Left kidney (tissue), 2 donors: ENCODE data around the gene NRXN2. TPM values are rescaled to one million over a fixed set of nuclear protein-coding genes. Genes with fewer than 3 reads are reported as not detected.

Experiments used
- DNase-seq: peaks from one replicate; pipeline ENCODE4 v3.0.0-alpha.2; 2013
- polyA plus RNA-seq: library from polyadenylated mRNA; unstranded; fragments of 120-200 nt; gene quantifications from one replicate; pipeline ENCODE4 v1.2.1, GENCODE V29; 2013; ENCODE audit not compliant: insufficient read length

Gene NRXN2
- polyA plus RNA-seq, 1 donor, result 14.9 TPM

GRCh38 chr11:64722141-64723065, 594 bp downstream of the NRXN2 start:
- no peak for DNase-seq

- DNase-seq, result no peak
These were observed 1.7 kb downstream of the NRXN2 start for GRCh38 chr11:64721359-64721699.

- no peak for DNase-seq
These were observed 2.2 kb downstream of the NRXN2 start for GRCh38 chr11:64720640-64721358.

- DNase-seq, result no peak
These were observed 2.8 kb downstream of the NRXN2 start for GRCh38 chr11:64720167-64720566.

GRCh38 chr11:64719406-64719805, 3.6 kb downstream of the NRXN2 start:
- no peak for DNase-seq

- DNase-seq, result no peak
These were observed 4.2 kb downstream of the NRXN2 start for GRCh38 chr11:64718780-64719124.

- DNase-seq, result no peak
These were observed 4.8 kb downstream of the NRXN2 start for GRCh38 chr11:64718084-64718779.

- no peak for DNase-seq
These were observed 5.8 kb downstream of the NRXN2 start for GRCh38 chr11:64717268-64717578.

GRCh38 chr11:64716473-64717267, 6.3 kb downstream of the NRXN2 start:
- DNase-seq, result no peak

- DNase-seq, result no peak
These were observed 7.1 kb downstream of the NRXN2 start for GRCh38 chr11:64715756-64716472.

- DNase-seq, result no peak
These were observed 7.9 kb downstream of the NRXN2 start for GRCh38 chr11:64715110-64715509.

GRCh38 chr11:64714666-64715065, 8.3 kb downstream of the NRXN2 start:
- no peak for DNase-seq

GRCh38 chr11:64713781-64714363, 9.1 kb downstream of the NRXN2 start:
- DNase-seq, result no peak

- DNase-seq, result no peak
These were observed 9.8 kb downstream of the NRXN2 start for GRCh38 chr11:64713016-64713707.

GRCh38 chr11:64712430-64713015, 10.5 kb downstream of the NRXN2 start:
- DNase-seq, result no peak

GRCh38 chr11:64711956-64712362, 11.0 kb downstream of the NRXN2 start:
- DNase-seq, result no peak

- no peak for DNase-seq
These were observed 11.7 kb downstream of the NRXN2 start for GRCh38 chr11:64711138-64711955.

- no peak for DNase-seq
These were observed 12.4 kb downstream of the NRXN2 start for GRCh38 chr11:64710418-64711137.

GRCh38 chr11:64705501-64705900, 17.5 kb downstream of the NRXN2 start:
- no peak for DNase-seq
